Measurements from ENCODE around the gene SLC30A2.

The SLC30A2 gene

DNA sequence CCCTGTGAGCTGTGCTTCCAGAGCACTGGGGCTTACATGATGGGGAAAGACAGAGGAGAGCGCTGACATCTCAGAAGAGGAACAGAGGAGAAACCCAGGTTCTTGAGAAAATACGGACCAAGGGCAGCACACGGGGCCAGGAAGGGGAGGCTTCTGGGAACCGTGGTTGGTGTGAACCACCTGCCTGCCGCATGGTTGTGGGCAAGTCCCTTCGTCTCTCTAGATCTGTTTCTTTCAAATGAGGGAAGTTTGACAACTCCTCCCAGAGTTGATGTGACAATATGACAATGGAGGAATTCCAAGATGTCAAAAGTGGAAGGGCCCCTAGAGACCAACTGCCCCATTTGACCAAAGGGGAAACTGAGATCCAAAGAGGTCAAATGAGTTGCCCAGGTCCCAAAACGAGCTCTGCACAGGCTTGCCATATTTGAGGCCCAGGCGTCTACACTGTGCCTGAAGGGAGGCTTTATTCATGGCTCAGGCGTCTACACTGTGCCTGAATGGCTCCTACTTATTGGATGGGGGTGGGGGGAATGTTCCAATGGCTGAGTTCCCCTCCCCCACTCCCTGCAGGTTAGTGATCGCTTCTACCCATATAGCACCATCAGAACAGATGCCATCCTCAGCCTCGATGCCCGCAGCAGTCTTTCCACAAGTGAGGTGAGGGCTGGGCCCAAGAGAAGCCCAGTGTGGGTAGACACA, 13.1 kb downstream of the SLC30A2 start:
- no peak for TF ChIP-seq JUND (IDR thresholded peaks at IDR 0.05; ENCODE audit: low read depth)
- in situ Hi-C loops (cut with HindIII; ENCODE audit: low pct_unique_long_range_greater_than_20kb, low sequenced_read_pairs): no loop called here
- DNase-seq (ENCODE audit: low read depth in 1 of 2, low spot score in 1 of 2): no peak

DNA sequence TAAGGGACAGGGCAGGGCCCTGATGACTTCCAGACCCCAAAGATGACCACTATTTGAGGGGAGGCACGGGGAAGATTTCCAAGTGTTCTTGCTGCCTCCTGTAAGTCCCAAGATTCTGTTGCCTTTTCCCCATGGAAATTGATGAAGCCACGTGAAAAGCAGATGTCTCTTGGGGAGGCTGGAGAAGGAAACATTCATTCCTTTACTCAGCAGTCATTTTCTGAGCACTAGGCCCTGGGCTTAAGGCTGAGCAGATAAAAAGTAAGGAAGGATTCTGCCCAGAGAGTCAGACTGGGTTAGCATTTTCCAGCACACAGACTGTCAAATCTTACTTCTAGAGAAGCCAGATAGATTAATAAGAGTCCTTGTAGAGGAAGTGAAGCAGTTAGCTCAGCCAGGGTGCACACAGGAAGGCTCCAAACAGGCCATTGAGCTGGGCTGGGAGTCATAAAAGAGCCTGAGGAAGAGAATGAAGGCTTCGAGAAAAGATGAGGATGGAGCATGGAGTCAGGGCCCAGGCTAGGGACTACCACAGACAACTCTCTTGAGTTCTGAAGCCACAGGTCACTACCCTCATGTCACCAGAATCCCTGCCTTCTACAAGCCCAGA, 14.2 kb downstream of the SLC30A2 start:
- DNase-seq (ENCODE audit: low read depth in 1 of 2, low spot score in 1 of 2): no peak
- TF ChIP-seq JUND (IDR thresholded peaks at IDR 0.05; ENCODE audit: low read depth): no peak
- in situ Hi-C loops (cut with HindIII; ENCODE audit: low pct_unique_long_range_greater_than_20kb, low sequenced_read_pairs): no loop called here

DNA sequence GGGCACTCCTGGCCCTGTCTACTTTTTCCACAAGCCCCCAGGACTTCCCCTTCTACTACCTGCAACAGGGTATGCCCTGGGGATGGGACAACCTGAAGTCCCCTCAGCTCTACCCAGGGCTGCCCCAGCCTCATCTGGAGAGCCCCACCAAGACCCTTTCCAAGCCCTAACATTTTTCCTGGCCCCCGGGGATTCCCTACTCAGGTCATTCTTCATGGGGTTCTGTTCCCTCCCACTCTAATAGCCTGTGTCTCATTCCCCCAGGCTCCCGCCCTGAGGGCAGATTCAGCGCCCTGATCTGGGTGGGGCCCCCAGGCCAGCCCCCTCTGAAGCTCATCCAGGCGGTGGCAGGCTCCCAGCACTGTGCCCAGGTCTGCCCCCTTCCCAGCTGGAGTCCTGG, 14.7 kb downstream of the SLC30A2 start:
- no peak for TF ChIP-seq JUND (IDR thresholded peaks at IDR 0.05; ENCODE audit: low read depth)
- no peak for DNase-seq (ENCODE audit: low read depth in 1 of 2, low spot score in 1 of 2)
- in situ Hi-C loops (cut with HindIII; ENCODE audit: low pct_unique_long_range_greater_than_20kb, low sequenced_read_pairs): no loop called here

DNA sequence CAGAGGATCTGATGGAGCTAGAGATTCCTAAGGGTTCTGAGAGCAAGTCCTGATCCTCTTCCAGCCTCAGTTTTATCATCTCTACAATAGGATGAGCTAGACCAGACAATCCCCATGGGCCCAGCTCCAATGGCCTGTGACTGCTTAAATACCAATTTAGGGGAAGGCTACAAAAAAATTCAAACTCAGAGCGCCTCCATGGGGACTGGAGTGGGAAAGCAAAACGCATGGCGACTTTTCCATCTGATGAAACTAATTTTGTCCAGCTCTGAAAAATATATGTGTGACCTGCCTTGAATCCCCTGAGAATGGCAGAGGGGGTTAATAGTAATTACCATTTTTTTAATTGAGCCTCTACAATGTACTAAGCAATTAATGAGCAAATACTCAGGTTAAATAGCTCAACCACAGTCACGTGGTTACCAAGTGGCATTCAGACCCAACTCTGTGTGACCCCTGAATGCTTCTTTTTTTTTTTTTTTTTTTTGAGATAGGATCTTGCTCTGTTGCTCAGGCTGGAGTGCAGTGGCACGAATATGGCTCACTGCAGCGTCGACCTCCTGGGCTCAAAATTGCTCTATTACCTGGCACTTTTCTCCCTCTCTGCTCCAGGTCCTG, 15.9 kb downstream of the SLC30A2 start:
- in situ Hi-C loops (cut with HindIII; ENCODE audit: low pct_unique_long_range_greater_than_20kb, low sequenced_read_pairs): no loop called here
- no peak for TF ChIP-seq JUND (IDR thresholded peaks at IDR 0.05; ENCODE audit: low read depth)
- no peak for DNase-seq (ENCODE audit: low read depth in 1 of 2, low spot score in 1 of 2)

DNA sequence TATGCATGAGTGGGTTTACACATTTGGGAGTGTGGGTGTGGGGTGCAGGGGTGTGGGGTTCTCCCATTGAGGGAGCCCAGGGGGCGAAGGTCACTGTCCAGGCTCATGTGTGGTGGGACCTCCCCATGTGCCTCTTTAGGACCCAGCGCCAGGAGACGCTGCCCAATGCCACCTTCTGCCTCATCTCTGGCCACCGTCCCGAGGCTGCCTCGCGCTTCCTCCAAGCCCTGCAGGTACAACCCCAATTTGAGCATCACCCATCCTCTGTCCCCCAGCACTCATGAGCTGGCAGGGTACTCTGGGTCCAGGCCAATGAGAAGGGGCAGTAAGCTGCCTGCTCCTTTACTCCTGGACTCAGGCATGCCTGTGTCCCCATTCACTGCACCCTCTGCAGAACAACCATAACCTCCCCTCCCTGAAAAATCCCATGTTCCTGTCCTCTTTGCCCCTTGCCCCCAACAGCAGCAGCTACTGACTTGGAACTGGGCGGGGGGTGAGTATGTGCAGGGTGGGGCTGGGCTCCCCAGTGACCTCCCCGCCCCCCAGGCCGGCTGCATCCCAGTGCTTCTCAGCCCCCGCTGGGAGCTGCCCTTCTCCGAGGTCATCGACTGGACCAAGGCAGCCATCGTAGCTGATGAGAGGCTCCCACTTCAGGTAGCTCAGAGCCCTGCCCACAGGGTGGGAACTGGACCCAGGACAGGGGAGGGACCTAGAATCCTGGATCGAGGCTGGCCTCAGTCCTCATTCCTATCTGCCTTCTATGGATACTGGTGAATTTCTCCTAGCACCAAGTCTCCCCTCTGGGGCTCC, 16.7 kb downstream of the SLC30A2 start:
- TF ChIP-seq JUND (IDR thresholded peaks at IDR 0.05; ENCODE audit: low read depth): no peak
- no peak for DNase-seq (ENCODE audit: low read depth in 1 of 2, low spot score in 1 of 2)
- in situ Hi-C loops (cut with HindIII; ENCODE audit: low pct_unique_long_range_greater_than_20kb, low sequenced_read_pairs): no loop called here

DNA sequence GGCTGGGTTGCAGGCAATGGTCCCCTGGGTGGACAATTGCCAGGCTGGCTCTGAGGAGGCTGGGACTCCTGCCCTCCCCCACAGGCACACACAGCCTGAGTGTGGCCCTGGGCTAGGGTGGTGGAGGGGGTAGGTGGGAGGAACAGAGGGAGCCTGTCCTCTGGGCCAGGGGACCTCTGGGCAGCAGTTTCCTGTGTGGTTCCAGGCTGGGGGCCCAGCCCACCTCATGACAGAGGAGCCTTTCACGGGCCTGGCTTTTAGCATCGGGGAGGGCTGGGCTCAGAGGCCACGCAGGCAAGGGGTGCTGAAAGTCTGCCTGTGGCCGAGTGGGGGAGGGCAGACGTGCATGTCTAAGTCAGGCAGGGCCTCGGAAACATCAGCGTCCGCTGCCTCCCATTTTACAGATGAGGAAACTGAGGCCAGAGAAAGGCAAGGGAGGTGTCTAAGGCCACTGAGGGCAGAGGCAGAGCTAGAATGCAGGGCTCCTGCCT, 17.4 kb downstream of the SLC30A2 start:
- no peak for TF ChIP-seq JUND (IDR thresholded peaks at IDR 0.05; ENCODE audit: low read depth)
- in situ Hi-C loops (cut with HindIII; ENCODE audit: low pct_unique_long_range_greater_than_20kb, low sequenced_read_pairs): no loop called here
- DNase-seq (ENCODE audit: low read depth in 1 of 2, low spot score in 1 of 2): no peak

DNA sequence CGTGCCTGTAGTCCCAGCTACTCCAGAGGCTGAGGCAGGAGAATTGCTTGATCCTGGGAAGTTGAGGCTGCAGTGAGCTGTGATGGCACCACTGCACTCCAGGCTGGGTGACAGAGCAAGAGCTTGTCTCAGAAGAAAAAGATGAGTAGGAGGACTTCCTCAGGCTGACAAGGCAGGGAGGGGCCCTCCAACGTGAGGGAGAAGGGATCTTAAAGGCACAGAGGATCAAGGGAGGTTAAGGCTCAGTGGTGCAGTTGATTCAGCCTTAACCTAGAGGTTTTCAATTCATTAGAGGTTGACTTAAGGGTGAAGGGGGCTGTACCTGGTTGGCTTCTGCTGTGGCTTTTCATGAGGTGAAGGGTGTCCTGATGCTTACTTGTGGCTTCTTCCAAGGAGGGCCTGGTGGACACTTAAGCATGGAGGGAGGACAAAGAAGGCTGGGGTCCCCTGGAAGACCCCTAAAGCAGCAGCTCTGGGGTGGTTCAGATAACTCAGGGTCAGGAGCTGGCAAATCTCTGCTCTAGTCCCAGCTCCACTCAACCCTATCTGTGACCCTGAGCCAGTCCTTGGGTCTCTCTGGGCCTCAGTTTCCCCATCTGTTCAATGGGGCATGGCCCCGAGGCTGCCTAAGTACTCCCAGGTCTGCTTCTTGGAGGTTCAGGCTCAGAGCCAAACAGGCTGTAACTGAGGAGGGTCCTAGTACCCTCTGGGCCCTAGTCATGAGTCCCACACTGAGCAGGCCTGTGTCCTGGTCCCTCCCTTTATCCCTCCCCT, 18.0 kb downstream of the SLC30A2 start:
- no peak for DNase-seq (ENCODE audit: low read depth in 1 of 2, low spot score in 1 of 2)
- no peak for TF ChIP-seq JUND (IDR thresholded peaks at IDR 0.05; ENCODE audit: low read depth)
- in situ Hi-C loops (cut with HindIII; ENCODE audit: low pct_unique_long_range_greater_than_20kb, low sequenced_read_pairs): no loop called here

DNA sequence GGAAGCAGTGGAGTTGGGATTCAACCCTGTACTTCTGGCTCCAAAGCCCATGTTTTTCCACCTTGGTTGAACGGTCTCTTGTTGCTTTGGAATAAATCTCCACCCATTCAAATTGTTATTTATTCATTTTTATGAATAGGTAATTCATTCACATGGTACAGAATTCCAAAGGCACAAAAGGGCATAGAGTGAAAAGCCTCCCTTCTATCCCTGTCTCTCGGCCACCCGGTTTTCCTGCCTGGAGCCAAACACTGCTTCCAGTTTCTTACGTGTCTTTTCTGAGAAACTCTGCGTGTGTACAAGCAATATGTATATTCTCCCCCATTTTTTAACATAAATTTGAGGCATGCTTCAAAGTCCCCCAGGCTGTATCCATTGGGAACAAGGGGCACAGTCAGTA, 20.4 kb downstream of the SLC30A2 start:
- TF ChIP-seq JUND (IDR thresholded peaks at IDR 0.05; ENCODE audit: low read depth): no peak
- in situ Hi-C loops (cut with HindIII; ENCODE audit: low pct_unique_long_range_greater_than_20kb, low sequenced_read_pairs): no loop called here
- no peak for DNase-seq (ENCODE audit: low read depth in 1 of 2, low spot score in 1 of 2)

DNA sequence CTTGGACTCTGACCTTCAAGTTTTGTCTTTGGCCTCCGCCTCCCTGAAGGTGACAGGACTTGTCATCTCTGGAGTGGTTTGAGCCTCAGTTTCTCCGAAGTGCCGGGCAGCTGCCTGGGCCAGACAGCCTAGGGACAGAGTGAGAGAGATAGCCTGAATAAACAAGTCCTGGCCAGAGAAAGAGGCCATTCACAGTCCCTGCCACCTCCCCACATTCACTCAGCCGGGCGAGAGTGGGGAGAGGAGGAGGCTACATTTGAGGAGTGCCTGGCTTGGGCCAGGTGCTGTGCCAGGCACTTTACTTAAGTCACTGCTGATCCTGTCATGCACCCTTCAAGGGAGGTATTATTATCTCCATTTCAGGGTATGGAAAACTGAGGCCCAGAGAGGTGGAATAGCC, 20.9 kb downstream of the SLC30A2 start:
- TF ChIP-seq JUND (IDR thresholded peaks at IDR 0.05; ENCODE audit: low read depth): no peak
- in situ Hi-C loops (cut with HindIII; ENCODE audit: low pct_unique_long_range_greater_than_20kb, low sequenced_read_pairs): no loop called here

DNA sequence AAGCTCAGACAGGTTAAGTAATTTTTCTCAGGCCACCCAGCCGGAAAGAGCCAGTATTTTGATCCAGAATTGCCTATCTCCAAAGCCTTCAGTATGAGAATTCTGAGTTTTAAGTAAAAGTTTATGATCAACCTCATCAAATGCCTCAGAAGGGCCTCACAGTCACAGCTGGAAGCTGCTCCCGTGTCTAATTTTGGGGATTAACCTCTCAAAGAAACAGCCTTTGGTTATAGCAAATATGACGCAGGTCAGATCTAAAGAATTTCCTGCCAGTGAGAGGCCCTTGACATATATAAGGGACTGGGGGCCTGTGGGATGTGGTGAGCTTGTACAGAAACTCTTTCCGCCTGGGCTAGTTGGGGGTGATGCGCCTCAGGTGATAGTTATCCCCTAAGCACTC, 22.1 kb downstream of the SLC30A2 start:
- DNase-seq (ENCODE audit: low read depth in 1 of 2, low spot score in 1 of 2): no peak
- TF ChIP-seq JUND (IDR thresholded peaks at IDR 0.05; ENCODE audit: low read depth): no peak
- in situ Hi-C loops (cut with HindIII; ENCODE audit: low pct_unique_long_range_greater_than_20kb, low sequenced_read_pairs): no loop called here

More for the DNA sequence above, 20.9 kb downstream of the SLC30A2 start:
- DNase-seq (ENCODE audit: low read depth in 1 of 2, low spot score in 1 of 2): no peak

DNA sequence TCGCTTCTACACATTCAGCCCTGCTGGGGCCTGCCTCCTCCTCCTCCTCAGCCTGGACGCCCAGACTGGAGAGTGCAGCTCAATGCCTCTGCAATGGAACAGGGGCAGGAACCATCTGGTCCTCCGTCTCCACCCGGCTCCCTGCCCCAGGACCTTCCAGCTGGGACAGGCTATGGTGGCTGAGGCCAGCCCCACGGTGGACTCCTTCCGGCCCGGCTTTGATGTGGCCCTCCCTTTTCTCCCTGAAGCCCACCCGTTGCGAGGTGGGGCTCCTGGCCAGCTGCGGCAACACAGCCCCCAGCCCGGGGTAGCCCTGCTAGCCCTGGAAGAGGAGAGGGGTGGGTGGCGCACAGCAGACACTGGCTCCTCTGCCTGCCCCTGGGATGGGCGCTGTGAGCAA, 22.9 kb downstream of the SLC30A2 start:
- in situ Hi-C loops (cut with HindIII; ENCODE audit: low pct_unique_long_range_greater_than_20kb, low sequenced_read_pairs): no loop called here
- no peak for DNase-seq (ENCODE audit: low read depth in 1 of 2, low spot score in 1 of 2)
- no peak for TF ChIP-seq JUND (IDR thresholded peaks at IDR 0.05; ENCODE audit: low read depth)

DNA sequence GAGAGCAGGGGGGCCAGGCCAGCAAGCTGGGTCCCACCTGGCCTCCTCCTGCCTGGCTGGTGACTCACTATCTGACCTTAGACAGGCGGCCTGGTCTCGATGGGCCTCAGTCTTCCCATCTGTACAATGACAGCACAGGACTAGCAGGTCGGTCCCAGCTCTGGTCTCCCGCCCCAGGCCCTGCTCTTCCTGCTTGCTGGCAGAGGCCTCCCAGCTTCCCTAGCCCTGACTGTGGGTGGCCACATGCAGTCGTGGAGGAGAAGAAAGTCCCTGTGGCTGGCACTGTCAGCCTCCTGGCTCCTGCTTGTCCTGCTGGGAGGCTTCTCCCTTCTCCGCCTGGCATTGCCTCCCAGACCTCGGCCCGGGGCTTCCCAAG, 23.5 kb downstream of the SLC30A2 start:
- TF ChIP-seq JUND (IDR thresholded peaks at IDR 0.05; ENCODE audit: low read depth): no peak
- DNase-seq (ENCODE audit: low read depth in 1 of 2, low spot score in 1 of 2): no peak
- in situ Hi-C loops (cut with HindIII; ENCODE audit: low pct_unique_long_range_greater_than_20kb, low sequenced_read_pairs): no loop called here

Measured in T47D (cell line).